Activated CD4-positive, CD25-positive, alpha-beta regulatory T cell treated with anti-CD3 and anti-CD28 coated beads, Interleukin-2, amount 50 U/mL, for 24 hours (primary cell): ENCODE data around the gene SEMA5A.

ENCODE experiments used
- ATAC-seq, 2 donors: fragments of 150-1000 bp; cut with Tn5 transposase; one replicate each; pipeline ENCODE4 v1.10.0; 2021; ENCODE audit warnings: mild to moderate bottlenecking in 1 of 2, moderate library complexity in 1 of 2

Gene SEMA5A

GRCh38 chr5:9251379-9251980 is 294.4 kb downstream of the SEMA5A start:
- no peak for ATAC-seq

GRCh38 chr5:9249231-9249630 is 296.6 kb downstream of the SEMA5A start:
- no peak for ATAC-seq

DNA sequence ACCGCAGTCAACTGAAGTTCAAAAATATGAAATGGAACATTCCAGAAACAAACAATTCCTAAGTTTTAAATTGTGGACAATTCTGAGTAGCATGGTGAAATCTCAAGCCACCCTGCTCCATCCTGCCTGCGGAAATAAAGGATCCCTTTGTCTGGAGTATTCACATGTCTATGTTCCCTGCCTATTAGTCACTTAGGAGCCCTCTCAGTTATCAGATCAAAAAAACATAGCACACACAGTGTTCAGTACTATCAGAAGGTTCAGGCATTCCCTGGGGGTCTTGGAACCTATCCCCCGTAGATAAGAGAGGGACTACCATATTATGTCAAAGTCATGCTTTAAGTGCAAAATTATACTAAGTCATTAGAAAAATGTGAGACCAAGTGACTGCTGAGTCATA is 300.8 kb downstream of the SEMA5A start:
- no peak for ATAC-seq

DNA sequence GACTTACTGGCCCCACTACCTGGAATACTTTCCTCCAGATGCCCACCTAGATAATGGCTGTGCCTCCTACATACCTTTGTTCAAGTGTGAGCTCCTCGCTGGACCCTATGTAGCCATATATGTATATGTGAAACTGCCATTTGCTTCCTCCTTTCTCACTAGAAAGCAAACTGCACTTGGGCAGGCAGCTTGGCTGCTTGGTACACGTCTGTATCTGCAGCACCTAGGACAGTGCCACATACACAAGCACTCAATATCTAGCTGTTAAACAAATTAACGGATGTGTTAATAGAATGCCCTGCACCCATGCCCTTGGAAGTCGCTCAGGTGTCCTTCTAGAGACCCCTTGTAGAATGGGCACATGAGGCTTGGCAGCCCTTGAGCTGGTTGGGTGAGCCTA is 301.5 kb downstream of the SEMA5A start:
- no peak for ATAC-seq

- no peak for ATAC-seq
These were observed 304.2 kb downstream of the SEMA5A start for GRCh38 chr5:9241479-9242305.

- ATAC-seq: no peak
These were observed 305.4 kb downstream of the SEMA5A start for GRCh38 chr5:9240431-9240830.

GRCh38 chr5:9239626-9240025 is 306.2 kb downstream of the SEMA5A start:
- no peak for ATAC-seq

DNA sequence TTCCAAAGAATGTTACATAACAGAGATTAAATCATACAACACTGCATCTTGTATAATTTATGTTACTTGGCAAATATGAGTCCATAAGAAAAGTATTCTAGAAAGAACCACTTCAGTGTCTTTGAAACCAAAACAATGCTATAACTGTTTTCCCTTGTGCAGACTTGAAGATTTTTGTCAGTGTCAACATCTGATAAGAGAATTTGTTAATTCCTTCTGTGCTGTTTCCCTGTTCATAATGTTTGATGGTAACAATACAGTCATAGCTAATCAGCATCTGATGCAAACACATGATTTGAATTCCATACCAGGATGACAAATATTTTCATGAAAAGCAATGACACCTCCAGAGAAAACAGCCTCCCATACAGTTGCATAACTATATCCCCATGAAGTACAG is 306.8 kb downstream of the SEMA5A start:
- no peak for ATAC-seq

DNA sequence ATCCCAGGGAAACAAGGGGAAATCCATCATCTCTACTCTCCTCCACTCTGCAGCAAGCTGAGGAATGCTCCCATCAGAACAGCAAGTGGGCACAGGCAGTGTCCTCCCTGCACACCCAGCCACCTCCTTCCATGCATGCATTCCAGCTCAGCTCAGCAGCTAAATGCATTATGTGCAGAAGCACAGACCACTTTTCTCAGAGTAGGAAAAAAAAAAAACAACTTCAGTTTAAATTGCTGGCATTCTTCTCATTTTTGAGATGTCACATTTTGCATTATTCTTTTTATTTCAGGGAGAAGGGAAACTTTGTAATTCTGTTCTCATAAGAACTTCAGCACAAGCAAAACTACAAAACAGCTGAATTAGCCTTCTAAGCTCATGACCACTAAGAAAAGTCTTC is 312.2 kb downstream of the SEMA5A start:
- ATAC-seq: no peak

DNA sequence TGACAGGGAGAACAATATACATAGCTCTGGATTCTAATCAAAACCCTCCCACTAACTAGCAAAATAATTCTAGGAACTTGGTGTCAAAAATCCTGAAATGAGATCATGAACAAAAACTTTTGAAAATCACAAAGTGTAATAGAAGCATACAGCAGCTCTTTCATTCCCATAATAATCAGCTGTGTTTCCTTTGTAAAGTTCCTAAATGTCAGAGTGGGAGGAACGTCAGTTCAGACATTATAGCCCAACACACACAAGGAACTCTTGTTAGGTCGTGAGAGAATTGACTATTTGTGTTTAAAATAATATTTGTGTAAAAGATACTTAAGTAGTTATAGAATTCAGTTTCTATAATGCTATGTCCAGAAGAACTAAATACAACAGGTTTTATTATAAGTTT is 312.8 kb downstream of the SEMA5A start:
- ATAC-seq: no peak

DNA sequence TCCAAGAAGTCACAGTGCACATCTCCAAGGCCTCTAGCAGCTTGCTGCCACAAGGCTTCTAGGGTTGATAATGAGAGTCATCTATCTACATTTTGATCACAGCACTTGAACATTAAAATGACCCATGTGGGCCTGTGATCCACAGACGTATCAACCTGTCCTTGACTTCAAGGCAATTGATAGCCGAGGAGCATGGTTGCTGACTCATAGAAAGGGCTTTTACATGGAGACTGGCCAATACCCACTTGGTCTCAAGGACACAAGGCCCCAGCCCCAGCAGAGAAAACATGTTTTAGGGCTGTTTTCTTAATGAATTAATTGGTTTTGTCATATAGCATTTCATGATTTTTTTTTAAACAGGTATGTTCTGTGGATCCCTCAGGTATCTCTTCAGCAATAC is 314.0 kb downstream of the SEMA5A start:
- ATAC-seq: no peak

DNA sequence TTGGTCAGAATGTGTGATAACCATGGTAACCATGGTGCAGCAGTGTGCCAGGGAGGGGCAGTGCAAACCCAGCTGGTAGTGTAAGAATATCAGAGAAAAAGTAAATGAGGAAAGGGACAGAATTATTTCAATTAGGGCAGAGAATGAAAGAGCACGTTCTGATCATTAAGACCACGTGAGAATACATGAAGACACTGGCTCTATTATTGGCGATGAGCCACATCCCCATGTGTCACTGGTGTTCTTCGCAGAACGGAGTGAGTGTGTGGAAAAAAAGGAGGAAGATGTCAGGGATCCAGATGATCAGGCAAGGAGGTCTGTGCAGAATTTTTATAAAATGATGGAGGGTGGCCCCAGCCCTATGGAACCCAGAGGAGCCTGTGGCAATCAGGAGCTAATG is 315.5 kb downstream of the SEMA5A start:
- no peak for ATAC-seq

DNA sequence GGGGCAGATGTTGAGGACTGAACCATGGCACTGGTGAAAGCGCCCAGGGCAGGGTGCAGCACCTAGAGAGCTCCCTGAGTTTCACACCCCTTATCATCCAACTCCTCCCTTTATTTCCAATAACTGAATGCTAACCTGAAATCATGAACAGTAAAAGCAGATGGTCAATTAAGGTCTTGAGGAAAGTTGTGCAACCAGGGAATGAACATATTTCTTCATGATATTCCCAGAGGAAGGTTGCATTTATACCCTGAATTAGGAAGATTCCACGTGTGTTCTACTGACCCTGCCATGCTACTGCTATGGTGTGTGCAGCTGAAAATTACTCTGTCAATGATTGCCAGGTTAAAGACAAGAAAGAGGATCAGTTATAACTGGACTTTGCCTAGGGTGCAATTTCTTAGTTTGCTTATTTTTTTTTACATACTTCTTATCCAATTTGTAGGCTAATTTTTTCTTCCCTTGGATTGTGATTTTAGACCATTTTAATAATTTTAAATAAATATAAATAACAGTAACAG is 319.8 kb downstream of the SEMA5A start:
- no peak for ATAC-seq

DNA sequence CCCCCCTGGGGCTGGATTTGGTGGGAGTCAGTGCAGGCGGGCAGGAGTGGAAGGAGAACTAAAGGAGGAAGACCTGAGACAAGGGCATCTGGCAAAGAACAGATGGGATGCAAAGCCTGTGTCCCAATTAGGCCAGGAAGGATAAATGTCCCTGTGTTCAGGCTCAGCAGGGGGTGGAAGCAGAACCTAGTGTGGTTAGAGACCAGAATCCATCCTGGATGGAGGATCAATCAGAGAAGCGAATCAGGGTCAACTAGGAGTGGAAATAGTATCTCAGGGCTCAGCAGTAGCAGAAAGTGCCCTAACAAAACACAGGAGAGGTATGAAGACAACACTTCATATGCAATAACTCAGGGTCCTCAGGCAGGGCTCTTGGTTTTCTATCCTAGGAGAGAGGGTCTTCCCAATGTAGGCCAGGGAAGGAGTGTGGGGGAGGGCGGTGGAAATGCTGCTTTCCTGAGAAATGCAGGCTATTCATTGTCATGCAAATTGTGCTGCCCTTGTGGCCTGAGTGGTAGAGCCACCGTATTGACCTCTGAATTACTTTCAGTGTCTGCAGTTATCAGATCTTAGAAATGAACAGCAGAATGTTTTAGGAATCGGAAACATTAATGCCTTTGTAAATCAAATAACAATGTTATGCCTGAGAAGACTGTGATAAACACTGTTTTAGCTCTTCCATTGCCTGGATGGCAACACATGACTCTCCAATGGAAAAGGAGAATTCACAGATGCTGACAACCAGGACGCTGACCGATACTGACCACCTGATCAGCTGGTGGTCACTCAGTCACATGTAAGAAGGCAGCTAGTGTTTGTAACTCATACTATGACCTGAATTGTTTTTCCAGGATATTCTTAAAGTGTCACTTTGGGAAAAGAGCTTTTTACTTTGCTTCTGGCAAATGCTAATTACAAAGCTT is 323.6 kb downstream of the SEMA5A start:
- ATAC-seq: no peak

DNA sequence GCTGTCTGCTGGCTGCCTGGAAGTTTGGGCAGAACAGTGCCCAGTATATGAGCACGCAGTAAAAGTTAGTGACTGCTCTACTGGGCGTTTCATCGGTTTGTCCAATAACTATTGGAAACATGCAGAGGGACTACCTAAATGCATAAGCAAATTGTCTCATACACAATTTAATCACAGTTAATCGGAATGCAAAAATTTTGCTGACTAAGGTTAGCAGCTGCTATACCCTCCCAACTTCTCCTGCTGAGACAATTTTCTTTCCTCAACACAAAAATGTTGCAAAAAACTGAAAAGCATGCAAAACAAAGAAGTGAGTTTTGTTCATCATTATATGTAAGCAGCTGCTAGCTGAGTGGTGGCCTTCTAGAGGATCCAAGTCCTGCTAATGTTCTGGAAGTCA is 327.5 kb downstream of the SEMA5A start:
- ATAC-seq: no peak

DNA sequence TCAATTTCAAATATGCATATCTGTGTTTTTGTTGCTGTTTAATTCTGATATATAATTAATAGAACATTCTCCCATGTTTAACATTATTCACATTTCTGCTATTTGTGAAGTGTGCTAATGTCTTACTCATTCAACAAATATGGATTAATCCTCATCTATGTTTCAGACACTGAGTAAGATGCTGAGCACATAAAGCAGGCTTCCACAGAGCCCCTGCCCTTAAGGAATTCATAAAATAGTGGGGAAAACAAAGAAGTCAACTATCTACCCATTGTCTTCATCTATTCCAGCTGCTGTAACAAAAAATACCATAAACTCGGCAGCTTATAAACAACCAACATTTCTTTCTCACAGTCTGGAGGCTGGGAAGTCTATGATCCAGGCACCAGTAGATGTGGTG is 333.3 kb downstream of the SEMA5A start:
- no peak for ATAC-seq

GRCh38 chr5:9209846-9210492 is 335.9 kb downstream of the SEMA5A start:
- no peak for ATAC-seq

DNA sequence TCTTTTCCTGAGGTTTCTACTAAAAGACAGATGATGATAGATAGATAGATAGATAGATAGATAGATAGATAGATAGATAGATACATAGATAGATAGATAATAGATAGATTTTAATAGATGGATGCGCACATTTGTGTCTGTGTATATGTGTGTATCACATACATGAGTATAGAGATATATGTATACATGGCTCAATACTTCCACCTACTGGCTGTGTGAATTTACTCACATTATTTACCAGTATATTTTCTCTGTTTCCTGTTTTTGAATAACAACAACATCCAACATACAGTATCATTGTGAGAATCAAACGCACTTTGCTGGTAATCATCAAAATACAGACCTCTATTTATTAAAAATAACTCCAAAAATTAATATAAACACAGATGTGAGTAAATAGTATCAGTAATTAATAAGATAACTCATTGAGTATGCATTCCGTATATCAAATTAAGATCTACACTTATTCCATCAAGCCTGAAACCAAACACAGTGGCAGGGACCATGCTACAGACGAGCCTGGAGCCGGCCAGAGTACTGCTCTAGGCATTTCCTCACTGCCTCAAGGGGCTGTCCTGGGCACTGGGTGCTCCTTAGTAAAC is 338.0 kb downstream of the SEMA5A start:
- ATAC-seq: no peak

- no peak for ATAC-seq
These were observed 343.2 kb downstream of the SEMA5A start for GRCh38 chr5:9202636-9203035.

- ATAC-seq: no peak
These were observed 344.1 kb downstream of the SEMA5A start for GRCh38 chr5:9201761-9202160.

DNA sequence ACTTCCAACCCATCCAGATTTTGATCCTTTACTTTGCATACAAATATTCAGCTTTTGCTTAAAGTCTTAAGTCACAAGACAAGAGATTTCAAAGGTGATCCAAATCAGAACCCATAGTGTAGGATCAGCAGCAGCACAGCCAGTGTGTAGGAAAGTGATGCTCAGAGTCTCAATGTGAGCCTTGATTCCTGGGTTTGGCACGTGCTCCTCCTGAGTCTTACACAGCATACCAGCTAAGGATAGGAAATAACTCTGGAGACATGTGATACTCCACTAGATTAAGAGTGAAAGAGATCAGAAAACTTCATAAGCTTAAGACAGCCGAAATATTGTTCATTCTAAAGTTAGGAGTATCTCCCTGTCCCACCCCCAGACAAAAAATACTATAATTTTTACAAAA is 344.9 kb downstream of the SEMA5A start:
- no peak for ATAC-seq

GRCh38 chr5:9198394-9198793 is 347.5 kb downstream of the SEMA5A start:
- no peak for ATAC-seq
